ENCODE results near the gene THSD8.
"Not testable (repeated sequence)": the region's sequence is repeated elsewhere in the genome, so short reads cannot be mapped to it uniquely, and the experiment has no call there.

THSD8 gene

DNA sequence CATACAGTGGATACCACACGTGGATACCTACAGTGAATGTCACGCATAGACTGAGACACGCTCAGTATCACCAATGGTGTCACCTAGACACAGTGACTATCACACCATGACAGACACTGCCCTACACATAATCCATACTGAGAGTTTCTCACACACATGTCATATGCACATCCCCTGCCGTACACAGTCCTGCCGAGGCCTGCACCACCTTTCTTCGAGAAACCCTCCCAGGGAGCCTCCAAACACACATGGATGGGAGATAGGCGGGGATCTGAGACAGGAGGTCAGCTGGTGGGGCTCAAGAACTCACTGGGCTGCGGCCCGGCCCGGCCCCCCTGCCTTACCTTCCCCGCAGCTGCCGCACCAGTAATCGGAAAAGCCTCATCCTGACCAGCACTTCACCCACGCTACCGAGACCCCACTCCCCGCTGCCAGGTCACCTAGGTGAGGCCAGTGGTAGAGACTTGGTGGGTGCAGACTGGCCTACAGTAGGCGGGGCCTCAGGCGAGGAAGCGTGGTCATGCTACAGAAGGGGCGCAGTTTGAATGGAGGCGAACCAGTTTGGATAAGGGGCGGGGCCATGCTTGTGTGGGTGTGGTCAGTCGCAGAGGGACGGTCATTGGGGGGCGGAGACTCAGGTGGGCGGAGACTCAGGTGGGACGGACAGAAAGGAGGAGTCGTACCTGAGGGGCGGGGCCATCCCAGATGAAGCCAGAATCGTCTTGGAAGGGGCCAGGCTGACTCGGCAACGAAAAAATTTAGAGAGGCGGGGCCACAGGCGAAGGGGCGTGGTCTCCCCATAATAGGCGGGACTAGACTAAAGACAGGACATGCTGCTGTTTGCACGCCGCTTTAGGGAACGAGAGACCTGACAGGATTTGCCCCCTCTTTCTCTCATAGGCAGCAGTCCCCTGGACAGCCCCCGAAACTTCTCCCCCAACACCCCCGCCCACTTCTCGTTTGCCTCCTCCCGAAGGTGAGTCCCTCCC, 38.5 kb downstream of the THSD8 start:
- Histone ChIP-seq H3K4me3 (ENCODE audit: insufficient read depth, low read depth, low read length) (peak overlapping the region; percentile 34), H3K27me3 (ENCODE audit: control insufficient read depth, insufficient read depth, low read length, poor library complexity, severe bottlenecking) (peaks cover 40% of the 10 kb centered on the region), H3K9me3 (ENCODE audit: control insufficient read depth, low read length) (no peaks in the 10 kb centered on the region), H3K36me3 (ENCODE audit: control insufficient read depth, insufficient read depth, low read length) (no peaks in the 10 kb centered on the region), H3K27ac (ENCODE audit: insufficient read depth, low read depth, low read length, poor library complexity, severe bottlenecking) (peak overlapping the region; percentile 67), H3K4me1 (ENCODE audit: control insufficient read depth, insufficient read depth, low read length) (peaks cover 5% of the 10 kb centered on the region)
- 28 to 30% methylated on average over 43 of the region's 43 CpGs for WGBS, 2 experiments

DNA sequence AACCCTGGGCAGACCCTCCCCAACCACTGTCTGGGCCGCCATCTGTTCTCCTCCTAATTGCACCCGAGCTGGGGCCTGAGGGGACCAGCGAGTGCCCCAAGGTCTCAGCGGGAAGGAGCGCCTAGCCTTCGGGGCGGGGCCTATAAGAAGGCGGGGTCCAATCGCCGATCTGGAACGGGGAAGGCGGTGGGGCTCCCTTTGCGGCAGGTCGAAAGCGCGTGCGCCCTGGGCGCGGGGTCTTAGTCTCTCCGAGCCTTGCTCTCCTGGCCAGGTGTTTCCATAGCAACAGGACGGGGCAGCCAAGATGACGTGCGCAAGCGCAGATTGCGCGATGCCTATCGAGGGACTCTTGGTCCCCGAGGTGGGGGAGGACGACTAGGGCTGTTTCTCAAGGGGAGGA, 39.2 kb downstream of the THSD8 start:
- 2 to 3% methylated on average over 29 of the region's 29 CpGs for WGBS, 2 experiments
- peaks cover 5% of the 10 kb centered on the region for H3K4me1 ChIP-seq (ENCODE audit: control insufficient read depth, insufficient read depth, low read length)
- peak overlapping the region; percentile 67 for H3K27ac ChIP-seq (ENCODE audit: insufficient read depth, low read depth, low read length, poor library complexity, severe bottlenecking)
- no peaks in the 10 kb centered on the region for H3K36me3 ChIP-seq (ENCODE audit: control insufficient read depth, insufficient read depth, low read length)
- peaks cover 33% of the 10 kb centered on the region for H3K27me3 ChIP-seq (ENCODE audit: control insufficient read depth, insufficient read depth, low read length, poor library complexity, severe bottlenecking)
- no peaks in the 10 kb centered on the region for H3K9me3 ChIP-seq (ENCODE audit: control insufficient read depth, low read length)
- peak overlapping the region; percentile 34 for H3K4me3 ChIP-seq (ENCODE audit: insufficient read depth, low read depth, low read length)

GRCh38 chr19:12842511-12842910, 40.6 kb downstream of the THSD8 start:
- no peaks in the 10 kb centered on the region for H3K9me3 ChIP-seq (ENCODE audit: control insufficient read depth, low read length)
- peaks cover 19% of the 10 kb centered on the region for H3K27me3 ChIP-seq (ENCODE audit: control insufficient read depth, insufficient read depth, low read length, poor library complexity, severe bottlenecking)
- H3K36me3 ChIP-seq (ENCODE audit: control insufficient read depth, insufficient read depth, low read length), result no peaks in the 10 kb centered on the region
- H3K27ac ChIP-seq (ENCODE audit: insufficient read depth, low read depth, low read length, poor library complexity, severe bottlenecking), result no peak overlapping the region
- WGBS, 2 experiments, result 96% methylated on average over 18 of the region's 18 CpGs
- no peak overlapping the region for H3K4me3 ChIP-seq (ENCODE audit: insufficient read depth, low read depth, low read length)
- H3K4me1 ChIP-seq (ENCODE audit: control insufficient read depth, insufficient read depth, low read length), result peaks cover 5% of the 10 kb centered on the region

DNA sequence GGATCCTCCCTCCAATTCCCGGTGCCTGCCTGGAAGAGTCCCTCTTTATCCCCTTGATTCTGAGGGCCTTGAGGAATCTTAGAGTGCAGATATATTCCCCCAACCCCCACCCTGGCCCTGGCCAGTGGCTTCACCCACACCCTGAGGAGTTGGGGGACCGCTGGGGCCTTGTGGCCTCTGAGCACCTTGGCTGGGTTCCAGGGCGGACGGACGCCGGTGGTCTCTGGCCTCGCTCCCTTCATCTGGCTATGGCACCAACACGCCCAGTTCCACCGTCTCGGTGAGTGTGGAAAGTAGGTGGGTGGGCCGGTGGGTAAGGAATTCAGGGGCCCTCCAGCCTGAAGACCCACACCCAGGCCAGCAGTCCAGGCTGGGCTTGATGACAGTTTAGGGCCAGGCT, 41.5 kb downstream of the THSD8 start:
- 94 to 95% methylated on average over 11 of the region's 11 CpGs for WGBS, 2 experiments

DNA sequence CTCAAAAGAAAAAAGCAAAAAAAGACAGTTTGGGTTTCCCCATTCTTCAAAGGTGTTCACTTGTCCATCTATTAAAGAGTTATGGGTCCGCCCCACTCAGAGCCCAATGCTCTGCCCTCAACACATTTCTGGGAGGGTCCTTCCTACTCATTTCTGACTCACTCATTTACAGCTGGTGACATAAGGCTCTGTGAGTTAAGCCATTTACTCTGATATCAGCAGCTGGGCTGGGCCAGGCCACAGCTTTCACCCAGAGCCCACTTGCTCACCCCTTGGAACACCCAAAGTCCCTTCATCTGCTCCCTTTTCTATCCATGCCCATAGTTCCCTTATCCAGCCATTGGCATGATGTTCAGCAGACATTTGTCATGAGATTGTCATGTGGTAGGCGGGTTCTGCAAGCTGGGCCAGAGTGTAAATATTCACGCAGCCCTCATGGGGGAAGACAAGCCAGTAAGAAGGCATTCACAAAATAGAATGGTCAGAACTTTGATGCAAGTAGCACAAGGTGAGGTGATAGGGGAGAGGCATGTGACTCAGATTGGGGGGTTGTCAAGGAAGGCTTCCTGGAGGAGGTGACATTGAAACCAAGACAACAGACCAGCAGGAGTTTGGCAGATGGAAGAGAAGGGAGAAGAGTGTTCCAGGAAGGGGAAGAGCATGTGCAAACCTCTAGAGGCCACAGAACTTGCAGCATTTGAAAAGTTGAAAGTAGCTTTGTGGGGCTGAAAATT, 42.3 kb downstream of the THSD8 start:
- WGBS, 2 experiments, result 92 to 93% methylated on average over 3 of the region's 3 CpGs

More for the DNA sequence above, 41.5 kb downstream of the THSD8 start:
- H3K27ac ChIP-seq (ENCODE audit: insufficient read depth, low read depth, low read length, poor library complexity, severe bottlenecking), result no peak overlapping the region
- H3K27me3 ChIP-seq (ENCODE audit: control insufficient read depth, insufficient read depth, low read length, poor library complexity, severe bottlenecking), result peaks cover 16% of the 10 kb centered on the region
- peaks cover 5% of the 10 kb centered on the region for H3K4me1 ChIP-seq (ENCODE audit: control insufficient read depth, insufficient read depth, low read length)
- no peak overlapping the region for H3K4me3 ChIP-seq (ENCODE audit: insufficient read depth, low read depth, low read length)
- no peaks in the 10 kb centered on the region for H3K36me3 ChIP-seq (ENCODE audit: control insufficient read depth, insufficient read depth, low read length)
- no peaks in the 10 kb centered on the region for H3K9me3 ChIP-seq (ENCODE audit: control insufficient read depth, low read length)

DNA sequence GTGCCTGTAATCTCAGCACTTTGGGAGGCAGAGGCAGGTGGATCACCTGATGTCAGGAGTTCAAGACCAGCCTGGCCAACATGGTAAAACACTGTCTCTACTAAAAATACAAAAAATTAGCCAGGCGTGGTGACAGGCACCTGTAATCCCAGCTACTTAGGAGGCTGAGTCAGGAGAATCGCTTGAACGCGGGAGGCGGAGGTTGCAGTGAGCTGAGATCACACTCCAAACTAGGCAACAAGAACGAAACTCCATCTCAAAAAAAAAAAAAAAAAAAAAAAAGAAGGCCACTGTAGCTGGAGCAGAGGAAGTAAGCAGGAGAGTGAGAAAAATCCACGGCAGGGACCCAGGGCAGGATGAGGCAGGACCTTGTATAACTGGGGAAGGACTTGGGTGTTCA, 44.7 kb downstream of the THSD8 start:
- not testable (repeated sequence) for H3K4me1 ChIP-seq (ENCODE audit: control insufficient read depth, insufficient read depth, low read length); H3K9me3 ChIP-seq (ENCODE audit: control insufficient read depth, low read length); H3K27me3 ChIP-seq (ENCODE audit: control insufficient read depth, insufficient read depth, low read length, poor library complexity, severe bottlenecking); H3K36me3 ChIP-seq (ENCODE audit: control insufficient read depth, insufficient read depth, low read length); H3K4me3 ChIP-seq (ENCODE audit: insufficient read depth, low read depth, low read length); H3K27ac ChIP-seq (ENCODE audit: insufficient read depth, low read depth, low read length, poor library complexity, severe bottlenecking)
- 90% methylated on average over 6 to 7 of the region's 7 CpGs for WGBS, 2 experiments

More for the DNA sequence above, 42.3 kb downstream of the THSD8 start:
- H3K4me3 ChIP-seq (ENCODE audit: insufficient read depth, low read depth, low read length), result no peak overlapping the region
- no peaks in the 10 kb centered on the region for H3K36me3 ChIP-seq (ENCODE audit: control insufficient read depth, insufficient read depth, low read length)
- H3K27me3 ChIP-seq (ENCODE audit: control insufficient read depth, insufficient read depth, low read length, poor library complexity, severe bottlenecking), result peaks cover 8% of the 10 kb centered on the region
- no peak overlapping the region for H3K27ac ChIP-seq (ENCODE audit: insufficient read depth, low read depth, low read length, poor library complexity, severe bottlenecking)
- H3K9me3 ChIP-seq (ENCODE audit: control insufficient read depth, low read length), result no peaks in the 10 kb centered on the region
- peaks cover 1% of the 10 kb centered on the region for H3K4me1 ChIP-seq (ENCODE audit: control insufficient read depth, insufficient read depth, low read length)

- H3K27me3 ChIP-seq (ENCODE audit: control insufficient read depth, insufficient read depth, low read length, poor library complexity, severe bottlenecking), result peaks cover 4% of the 10 kb centered on the region
- H3K9me3 ChIP-seq (ENCODE audit: control insufficient read depth, low read length), result no peaks in the 10 kb centered on the region
- WGBS, 2 experiments, result 32% methylated on average over 69 of the region's 69 CpGs
- H3K36me3 ChIP-seq (ENCODE audit: control insufficient read depth, insufficient read depth, low read length), result peaks cover 3% of the 10 kb centered on the region
- no peak overlapping the region for H3K27ac ChIP-seq (ENCODE audit: insufficient read depth, low read depth, low read length, poor library complexity, severe bottlenecking)
- no peak overlapping the region for H3K4me3 ChIP-seq (ENCODE audit: insufficient read depth, low read depth, low read length)
- H3K4me1 ChIP-seq (ENCODE audit: control insufficient read depth, insufficient read depth, low read length), result no peaks in the 10 kb centered on the region
These were observed 45.6 kb downstream of the THSD8 start for GRCh38 chr19:12847159-12848139.

Data from ectodermal cell (in vitro differentiated cells).